HPDE6-E6E7 (cell line): ENCODE results near the gene MYCN.

Source experiments
- DNase-seq: peaks from one replicate; pipeline ENCODE4 v3.0.0; 2011; ENCODE audit warnings: missing footprints; ENCODE audit errors: extremely low spot score

MYCN gene

DNA sequence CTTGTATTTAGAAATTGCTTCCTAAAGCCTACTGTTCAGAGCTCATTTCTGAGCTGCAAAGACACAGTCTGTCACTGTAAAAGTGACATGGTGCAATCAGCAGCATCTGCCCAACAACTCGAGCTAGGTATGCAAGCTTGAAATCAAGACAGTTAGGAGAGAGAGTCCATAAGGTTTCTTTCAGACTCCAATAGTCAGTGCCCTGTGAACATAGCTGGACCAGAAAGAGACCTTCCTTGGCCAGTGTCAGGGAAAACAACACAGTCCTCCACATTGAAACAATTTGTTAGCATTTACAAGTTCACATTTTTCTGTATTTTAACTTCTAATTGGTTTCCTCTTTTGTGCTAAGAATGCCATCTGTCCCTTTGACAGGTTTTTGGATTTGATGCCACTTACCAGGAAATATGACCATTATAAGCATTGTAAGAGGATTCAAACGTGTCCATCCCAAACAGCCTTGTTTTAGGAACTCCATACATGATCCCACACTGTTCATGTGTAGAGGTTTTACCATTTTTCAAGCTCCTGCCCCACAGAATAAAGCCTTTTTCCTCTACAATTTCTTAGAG lies 8.9 kb upstream of the MYCN start:
- DNase-seq = no peak

DNA sequence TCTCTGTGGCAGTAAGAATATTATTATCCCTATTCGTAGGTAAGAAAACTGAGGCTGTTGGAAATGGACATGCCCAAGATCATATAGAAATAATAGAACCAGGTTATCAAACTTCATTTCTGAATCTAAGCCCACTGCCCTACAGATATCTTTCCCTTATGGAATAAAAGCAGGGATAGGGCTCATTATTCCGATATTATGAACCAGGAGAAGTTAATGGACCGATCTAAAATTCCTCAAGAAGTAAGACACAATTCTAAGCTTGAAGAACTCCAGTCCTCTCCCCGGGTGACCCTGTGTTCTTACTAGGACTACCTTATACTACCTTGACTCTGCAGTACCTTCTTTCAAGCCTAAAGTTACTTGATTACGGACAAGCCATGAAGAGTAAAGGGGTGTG lies 8.4 kb upstream of the MYCN start:
- no peak for DNase-seq

DNA sequence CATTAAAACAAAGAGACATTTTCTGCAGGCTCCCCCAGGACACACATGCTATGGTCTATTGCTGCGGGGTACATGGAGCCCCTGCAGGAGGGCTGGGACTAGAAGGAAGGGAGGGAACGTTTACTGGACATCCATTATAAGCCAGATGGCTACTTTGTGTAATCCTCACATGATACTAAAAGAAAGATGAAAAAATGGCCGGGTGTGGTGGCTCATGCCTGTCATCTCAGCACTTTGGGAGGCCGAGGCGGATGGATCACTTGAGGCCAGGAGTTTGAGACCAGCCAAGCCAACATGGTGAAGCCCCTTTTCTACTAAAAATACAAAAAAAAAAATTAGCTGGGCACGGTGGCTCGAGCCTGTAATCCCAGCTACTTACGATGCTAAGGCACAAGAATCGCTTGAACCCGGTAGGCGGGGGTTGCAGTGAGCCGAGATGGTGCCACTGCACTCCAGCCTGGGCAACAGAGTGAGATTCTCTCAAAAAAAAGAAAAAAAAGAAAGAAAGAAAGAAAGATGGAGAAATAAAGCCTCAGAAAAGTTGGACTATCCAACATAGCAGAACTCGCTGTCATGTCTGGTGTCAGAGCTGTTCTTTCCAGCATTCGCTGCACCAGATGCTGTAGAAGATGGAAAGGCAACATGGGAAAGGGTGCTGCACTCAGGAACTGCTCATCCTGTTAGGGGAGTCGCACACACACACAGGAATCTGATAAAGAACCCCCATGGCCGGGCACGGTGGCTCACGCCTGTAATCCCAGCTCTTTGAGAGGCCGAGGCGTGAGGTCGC lies 7.8 kb upstream of the MYCN start:
- no peak for DNase-seq

DNA sequence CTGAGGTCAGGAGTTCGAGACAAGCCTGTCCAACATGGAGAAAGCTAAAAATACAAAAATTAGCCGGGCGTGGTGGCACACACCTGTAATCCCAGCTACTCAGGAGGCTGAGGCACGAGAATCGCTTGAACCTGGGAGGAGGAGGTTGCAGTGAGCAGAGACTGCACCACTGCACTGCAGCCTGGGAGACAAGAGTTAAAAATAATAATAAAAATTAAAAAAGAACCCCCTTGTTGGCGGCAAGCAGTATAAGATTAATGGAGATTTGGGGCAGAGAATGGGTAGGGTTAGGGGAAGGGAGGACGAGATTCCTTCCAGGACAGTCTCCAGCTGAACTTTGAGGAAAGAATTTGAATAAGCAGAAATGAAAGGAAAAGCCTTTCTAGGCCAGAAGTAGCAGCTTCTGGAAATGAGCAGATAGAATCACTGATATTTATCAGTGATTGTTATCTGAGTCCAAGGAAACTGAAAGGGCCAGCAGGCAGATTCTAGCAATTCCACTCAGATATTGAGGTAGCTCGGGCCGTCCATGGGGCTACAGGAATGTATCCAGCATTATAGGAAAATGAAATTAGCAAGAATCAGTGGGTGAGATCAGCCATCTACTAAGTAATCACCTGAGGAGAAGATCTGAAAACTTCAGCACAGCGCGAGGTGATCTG lies 7.0 kb upstream of the MYCN start:
- DNase-seq = no peak

DNA sequence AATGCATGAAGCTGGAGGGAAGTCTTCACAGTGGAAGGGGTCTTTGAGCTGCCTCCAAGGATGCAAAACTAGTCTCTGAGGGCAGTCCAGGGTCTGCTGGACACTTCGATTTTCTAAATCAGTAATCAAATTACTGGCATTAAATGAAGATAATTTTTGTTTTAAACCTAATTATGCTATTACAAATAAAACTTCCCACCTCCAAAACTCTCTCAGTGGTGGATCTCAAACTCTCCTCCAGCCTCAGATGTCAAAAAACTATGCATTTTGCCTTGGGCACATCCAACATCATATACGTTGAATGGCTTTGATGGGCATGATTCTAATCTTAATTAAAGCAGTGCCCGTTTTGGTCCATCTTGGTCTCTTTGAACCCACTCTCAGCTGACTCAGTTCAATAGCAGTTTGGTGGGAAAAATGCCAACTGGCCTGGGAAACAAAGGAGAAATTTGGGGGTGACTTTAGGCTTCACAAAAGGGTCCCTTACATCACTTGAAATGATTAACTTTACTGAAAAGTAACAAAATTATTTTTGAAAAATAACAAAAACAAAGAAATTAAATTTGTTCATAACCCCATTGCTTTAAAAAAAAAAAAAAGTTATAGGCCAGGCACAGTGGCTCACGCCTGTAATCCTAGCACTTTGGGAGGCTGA lies 5.9 kb upstream of the MYCN start:
- no peak for DNase-seq

DNA sequence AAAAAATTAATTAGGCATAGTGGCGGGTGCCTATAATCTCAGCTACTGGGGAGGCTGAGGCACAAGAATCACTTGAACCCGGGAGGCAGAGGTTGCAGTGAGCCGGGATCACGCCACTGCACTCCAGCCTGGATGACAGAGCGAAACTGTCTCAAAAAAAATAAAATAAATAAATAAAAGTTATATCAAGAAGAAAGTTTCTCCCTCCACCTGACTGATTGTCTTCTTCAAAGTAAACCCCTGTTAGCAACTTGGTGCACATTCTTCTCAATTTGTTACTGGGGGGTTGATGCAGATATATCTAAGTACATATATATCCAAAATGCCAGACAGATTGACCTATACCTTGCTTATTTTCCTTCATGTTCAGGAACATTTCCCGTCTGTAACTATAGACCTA lies 5.2 kb upstream of the MYCN start:
- DNase-seq = no peak

DNA sequence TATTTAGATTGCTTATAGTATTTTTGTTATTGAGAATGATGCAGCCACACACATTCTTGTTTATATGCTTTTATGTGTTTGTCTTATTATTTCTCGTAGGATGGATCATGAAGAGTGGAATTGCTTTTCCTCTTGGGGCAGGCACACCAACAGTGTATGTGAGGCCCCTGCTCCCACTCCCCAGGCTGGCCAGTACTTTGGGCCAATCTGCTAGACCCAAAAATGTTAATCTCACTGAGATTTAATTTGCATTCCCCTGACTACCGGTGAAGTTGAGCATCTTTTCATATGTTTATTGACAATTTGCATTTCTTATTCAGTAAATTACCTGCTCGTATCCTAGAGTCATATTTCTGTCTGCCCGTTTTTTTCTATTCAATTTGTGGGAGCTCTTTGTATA lies 4.7 kb upstream of the MYCN start:
- no peak for DNase-seq

DNA sequence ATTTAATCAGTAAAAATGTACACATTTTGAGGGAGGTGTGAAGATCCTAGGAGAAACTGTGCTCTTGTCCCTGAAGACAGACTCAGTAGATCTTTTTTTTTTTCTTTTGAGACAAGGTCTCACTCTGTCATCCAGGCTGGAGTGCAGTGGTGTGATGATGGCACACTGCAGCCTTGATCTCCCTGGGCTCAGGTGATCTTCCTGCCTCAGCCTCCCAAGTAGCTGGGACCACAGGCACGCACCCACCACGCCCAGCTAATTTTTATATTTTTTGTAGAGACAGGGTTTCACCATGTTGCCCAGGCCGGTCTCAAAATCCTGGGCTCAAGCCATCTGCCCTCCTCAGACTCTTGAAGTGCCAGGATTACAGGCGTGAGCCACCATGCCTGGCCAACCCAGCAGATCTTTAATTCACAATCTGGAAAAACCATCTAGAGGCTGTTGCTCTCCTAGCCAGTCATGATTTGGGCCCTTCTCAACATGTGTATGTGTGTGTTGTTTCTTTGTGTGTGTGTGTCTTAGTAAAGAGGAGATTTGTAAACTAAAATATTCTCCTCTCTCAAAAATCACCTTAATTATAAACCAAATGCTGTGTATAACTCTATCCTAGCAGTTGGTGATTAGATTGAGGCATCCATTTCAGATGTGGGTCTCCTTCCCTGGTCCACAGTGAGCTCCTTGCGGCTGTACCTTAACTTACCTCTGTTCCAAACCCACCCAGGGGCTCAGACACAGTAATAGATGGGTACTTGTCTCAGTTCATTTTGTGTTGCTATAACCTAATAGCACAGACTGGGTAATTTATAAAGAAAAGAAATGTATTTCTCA lies 3.9 kb upstream of the MYCN start:
- no peak for DNase-seq

DNA sequence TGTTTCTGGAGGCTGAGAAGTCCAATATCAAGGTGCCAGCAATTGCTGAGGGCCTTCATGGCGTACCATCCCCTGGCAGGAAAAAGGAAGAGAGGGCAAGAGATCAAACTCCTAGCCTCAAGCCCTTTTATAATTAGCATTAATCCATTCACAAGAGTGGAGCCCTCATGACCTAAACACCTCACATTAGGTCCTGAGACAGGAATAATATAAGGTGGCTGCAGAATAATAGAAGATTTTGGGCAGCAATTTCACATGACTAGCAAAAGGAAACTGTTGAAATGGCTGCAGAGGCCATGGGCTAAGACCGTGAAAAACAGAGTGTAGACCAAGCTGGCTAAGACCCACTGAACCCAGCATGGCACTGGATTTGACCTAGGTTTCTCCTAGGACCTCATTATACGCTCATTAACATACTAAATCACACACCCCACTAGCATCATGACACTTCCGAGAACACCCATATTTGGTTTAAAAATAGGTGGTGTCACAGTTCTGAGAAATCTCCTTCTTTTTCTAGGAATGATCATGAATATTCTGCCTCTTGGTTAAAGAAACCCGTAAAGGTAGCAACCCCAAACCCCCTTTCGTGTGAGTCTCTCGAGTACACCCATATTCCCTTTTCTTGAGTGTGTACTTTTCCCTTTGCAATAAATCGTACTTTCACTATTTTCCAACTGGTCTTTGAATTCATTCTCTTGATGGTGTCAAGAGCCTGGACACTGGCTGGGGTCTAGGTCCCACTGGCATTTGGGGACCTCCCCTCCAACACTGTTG lies 3.1 kb upstream of the MYCN start:
- DNase-seq = no peak

DNA sequence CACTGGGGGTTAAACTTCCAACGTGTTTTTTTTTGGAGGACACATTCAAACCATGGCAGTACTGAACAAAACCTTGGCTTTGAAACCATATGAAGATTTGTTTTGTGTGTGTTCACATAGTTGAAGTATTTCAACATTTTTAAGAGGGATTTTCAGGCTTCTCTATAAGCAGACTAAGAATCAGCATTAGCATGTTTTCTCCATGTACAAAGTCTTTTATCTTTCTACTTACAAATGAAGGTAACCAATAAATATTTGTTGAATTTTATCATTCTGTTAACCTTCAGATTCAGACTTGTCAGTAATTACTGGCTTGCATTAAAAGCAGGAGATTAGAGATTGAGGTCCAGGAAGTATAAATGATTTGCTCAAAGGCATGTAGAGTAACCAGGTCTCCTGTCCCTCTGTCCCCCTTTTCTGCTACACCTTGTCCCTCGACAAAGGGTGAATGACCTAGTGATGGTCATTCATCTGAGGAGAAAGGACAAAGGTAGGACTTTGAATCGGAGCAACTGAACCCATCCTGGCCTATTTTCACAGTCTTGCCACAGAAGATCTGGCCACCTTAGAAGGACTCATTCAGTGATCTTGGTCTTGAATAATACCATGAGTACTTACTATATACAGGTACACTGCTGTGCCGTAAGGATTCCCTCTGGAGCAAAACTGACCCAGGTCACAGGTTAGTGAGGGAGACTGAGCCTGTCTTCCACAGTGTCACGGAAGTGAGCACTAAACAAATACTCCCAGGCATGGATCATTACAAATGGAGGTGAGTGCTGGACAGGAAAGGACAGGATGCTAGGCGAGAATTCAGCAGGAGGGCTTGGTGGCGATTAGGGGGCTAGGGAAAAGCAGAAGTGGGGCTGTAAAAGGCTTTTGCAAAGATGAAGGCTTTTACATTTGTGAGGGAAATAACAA lies 2.2 kb upstream of the MYCN start:
- DNase-seq = no peak

DNA sequence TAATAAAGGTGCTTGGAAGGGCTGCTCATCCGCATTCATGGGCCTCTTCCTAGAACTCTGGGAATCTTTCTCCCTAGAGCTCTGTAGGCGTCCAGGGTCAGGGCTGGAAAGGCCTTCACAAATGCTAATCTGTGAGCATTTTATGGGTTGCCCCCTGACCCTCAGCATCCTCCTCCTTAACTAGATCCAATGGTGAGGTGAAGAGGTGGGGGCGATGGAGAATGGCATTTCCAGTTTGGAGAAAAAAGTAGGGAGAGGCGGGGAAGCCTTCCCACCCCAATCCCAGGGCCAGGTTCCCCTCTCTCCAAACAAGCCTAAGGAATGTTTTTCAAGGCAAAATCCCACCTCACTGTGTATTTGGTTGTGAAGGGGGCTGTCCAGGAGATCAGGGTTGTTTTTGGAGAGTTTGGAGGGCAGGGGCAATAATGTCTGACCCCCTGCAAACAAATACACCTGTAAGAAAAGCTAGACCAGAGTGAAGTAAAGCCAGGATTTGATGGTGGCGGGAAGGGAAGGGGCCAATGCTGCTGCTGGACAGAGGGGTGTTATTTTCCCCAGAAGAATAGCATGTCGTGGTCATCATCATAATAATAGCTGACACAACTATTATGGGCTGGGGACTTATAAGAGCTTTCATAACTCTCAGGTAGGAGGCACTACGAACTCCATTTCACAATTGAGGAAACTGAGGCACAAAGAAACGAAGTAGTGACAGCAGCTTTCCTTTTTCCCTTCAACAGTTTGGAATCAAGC lies 1.4 kb upstream of the MYCN start:
- DNase-seq = no peak

DNA sequence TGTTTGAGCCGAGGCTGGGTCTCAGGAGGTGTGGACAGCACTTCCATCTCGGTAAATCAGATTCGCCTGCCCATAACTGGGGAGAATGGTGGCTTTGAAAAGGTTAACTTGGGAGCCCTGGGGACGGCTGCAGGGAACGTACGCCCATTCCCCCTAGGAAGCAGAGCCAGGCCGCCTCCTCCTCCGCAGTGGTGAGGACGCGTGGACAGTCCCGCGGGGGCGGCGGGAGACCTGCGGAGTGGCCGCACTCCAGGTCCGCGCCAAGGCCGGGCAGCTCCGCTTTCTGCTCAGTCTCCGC lies 845 bp upstream of the MYCN start:
- peak; percentile 33 for DNase-seq

DNA sequence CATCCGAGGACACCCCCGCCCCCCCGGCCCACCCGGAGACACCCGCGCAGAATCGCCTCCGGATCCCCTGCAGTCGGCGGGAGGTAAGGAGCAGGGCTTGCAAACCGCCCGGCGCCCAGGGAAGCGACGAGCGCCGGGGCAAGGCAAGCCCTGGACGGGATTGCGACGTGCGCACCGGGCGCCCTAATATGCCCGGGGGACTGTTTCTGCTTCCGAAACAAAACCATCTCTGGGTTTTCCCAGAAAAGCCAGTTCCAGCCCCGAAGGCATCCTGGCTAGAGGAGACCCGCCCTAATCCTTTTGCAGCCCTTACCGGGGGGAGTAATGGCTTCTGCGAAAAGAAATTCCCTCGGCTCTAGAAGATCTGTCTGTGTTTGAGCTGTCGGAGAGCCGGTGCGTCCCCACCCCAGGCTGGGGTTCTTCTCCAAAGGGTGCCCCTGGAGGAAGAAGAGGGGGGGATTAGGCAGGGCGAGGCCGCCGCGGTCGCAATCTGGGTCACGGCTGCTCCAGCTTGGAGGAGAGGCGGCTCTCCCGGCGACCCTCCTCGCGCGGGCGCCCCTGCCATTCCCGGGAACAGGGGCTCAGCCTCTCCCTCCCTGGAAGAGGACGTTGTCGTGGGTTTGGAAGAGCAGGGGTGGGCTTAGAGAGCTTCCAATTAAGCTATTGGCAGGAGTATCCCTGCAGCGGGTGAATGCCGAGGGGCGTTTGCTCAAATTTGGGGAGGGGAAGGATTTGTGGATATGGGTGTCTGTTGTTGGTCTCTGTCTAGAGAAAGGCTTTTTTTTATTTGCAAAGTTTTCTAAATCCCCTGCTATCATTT lies 521 bp downstream of the MYCN start:
- no peak for DNase-seq

DNA sequence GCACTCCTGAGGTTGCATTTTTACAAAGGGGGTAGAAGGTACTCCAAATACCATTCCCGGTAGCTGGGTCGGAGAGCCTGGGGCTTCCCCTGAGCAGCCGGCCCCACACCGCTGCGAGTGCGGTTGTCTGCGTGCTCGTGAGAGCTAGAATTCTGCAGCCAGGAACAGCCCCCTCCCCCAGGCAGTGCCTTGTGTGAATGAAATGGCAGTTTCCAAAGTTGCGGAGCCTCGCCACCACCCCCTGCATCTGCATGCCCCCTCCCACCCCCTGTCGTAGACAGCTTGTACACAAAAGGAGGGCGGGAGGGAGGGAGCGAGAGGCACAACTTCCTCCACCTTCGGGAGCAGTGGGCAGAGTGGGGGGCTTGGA lies 1.1 kb downstream of the MYCN start:
- no peak for DNase-seq

DNA sequence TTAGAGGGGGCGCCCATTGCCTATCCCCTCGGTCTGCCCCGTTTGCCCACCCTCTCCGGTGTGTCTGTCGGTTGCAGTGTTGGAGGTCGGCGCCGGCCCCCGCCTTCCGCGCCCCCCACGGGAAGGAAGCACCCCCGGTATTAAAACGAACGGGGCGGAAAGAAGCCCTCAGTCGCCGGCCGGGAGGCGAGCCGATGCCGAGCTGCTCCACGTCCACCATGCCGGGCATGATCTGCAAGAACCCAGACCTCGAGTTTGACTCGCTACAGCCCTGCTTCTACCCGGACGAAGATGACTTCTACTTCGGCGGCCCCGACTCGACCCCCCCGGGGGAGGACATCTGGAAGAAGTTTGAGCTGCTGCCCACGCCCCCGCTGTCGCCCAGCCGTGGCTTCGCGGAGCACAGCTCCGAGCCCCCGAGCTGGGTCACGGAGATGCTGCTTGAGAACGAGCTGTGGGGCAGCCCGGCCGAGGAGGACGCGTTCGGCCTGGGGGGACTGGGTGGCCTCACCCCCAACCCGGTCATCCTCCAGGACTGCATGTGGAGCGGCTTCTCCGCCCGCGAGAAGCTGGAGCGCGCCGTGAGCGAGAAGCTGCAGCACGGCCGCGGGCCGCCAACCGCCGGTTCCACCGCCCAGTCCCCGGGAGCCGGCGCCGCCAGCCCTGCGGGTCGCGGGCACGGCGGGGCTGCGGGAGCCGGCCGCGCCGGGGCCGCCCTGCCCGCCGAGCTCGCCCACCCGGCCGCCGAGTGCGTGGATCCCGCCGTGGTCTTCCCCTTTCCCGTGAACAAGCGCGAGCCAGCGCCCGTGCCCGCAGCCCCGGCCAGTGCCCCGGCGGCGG lies 1.7 kb downstream of the MYCN start:
- no peak for DNase-seq

DNA sequence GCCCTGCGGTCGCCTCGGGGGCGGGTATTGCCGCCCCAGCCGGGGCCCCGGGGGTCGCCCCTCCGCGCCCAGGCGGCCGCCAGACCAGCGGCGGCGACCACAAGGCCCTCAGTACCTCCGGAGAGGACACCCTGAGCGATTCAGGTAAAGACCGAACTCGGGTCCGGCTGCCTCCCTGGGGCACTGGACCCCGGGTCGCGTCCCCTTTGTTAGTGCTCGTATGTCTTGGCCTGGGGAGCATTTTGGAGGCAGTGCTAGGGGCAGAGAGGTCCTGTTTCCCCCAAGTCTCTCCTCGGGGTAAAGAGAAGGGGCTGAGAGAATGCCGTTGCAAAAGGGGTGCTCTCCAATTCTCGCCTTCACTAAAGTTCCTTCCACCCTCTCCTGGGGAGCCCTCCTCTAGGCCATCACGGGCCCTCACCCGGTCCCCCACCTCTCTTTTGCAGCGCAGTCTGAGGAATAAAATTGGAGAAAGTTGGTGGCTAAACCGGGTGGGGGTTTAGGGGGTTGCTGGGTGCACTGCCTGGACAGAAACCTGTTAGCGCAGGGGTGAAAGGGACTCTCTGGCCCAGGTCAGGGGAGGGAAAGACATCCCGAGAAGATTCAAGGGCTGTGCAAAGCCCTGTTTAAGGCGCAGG lies 2.5 kb downstream of the MYCN start:
- no peak for DNase-seq
